Stimulated activated CD4-positive, alpha-beta T cell treated with anti-CD3 and anti-CD28 coated beads, Interleukin-1b, Interleukin-23, amount 100 ng/mL, for 24 hours (primary cell): Measurements from ENCODE around the gene GAPDHS.

Experiments used
- DNase-seq, 4 experiments: peaks; one replicate each; pipeline ENCODE4 v3.0.0-alpha.2; 2020; ENCODE audit warnings: low read depth in 4 of 4, low spot score in 1 of 4

GAPDHS gene

GRCh38 chr19:35556025-35556590, 22.9 kb downstream of the GAPDHS start:
- DNase-seq = no peak

GRCh38 chr19:35556846-35557538, 23.7 kb downstream of the GAPDHS start:
- DNase-seq = no peak

GRCh38 chr19:35557539-35558399, 24.5 kb downstream of the GAPDHS start:
- peak; percentile 23 to 60 (median 34) for DNase-seq

GRCh38 chr19:35558400-35559280, 25.4 kb downstream of the GAPDHS start:
- no peak for DNase-seq

GRCh38 chr19:35559281-35559659, 26.0 kb downstream of the GAPDHS start:
- DNase-seq = no peak

- DNase-seq = no peak
These were observed 26.5 kb downstream of the GAPDHS start for GRCh38 chr19:35559781-35560180.

GRCh38 chr19:35560271-35560670, 27.0 kb downstream of the GAPDHS start:
- no peak for DNase-seq

GRCh38 chr19:35560677-35561076, 27.4 kb downstream of the GAPDHS start:
- no peak for DNase-seq

GRCh38 chr19:35561436-35561835, 28.2 kb downstream of the GAPDHS start:
- DNase-seq = no peak

GRCh38 chr19:35562336-35562735, 29.1 kb downstream of the GAPDHS start:
- DNase-seq = no peak

- no peak for DNase-seq
These were observed 29.5 kb downstream of the GAPDHS start for GRCh38 chr19:35562776-35563175.

GRCh38 chr19:35563207-35563829, 30.1 kb downstream of the GAPDHS start, which contains the start of gene ATP4A:
Gene ATP4A, minus strand, starts transcription at chr19:35563658. Its CDS starts 29 bp downstream, at chr19:35563629.
- no peak for DNase-seq

GRCh38 chr19:35565016-35565856, 32.0 kb downstream of the GAPDHS start:
- DNase-seq = no peak

GRCh38 chr19:35566738-35567137, 33.5 kb downstream of the GAPDHS start:
- no peak for DNase-seq

GRCh38 chr19:35569281-35569781, 36.1 kb downstream of the GAPDHS start:
- DNase-seq = no peak

- no peak for DNase-seq
These were observed 38.2 kb downstream of the GAPDHS start for GRCh38 chr19:35571406-35571965.

- no peak for DNase-seq
These were observed 44.7 kb downstream of the GAPDHS start for GRCh38 chr19:35577918-35578317.

GRCh38 chr19:35578707-35579106, 45.5 kb downstream of the GAPDHS start:
- no peak for DNase-seq

GRCh38 chr19:35582760-35583159, 49.5 kb downstream of the GAPDHS start:
- DNase-seq = no peak
